HL-60/S4 treated with retinoic acid at 250 ng/mL for 4 days and 3 days (cell line): ENCODE measurements around the gene OPN1SW.

Source experiments
- in situ Hi-C: fragments of 300-500 bp; cut with MboI; formaldehyde crosslinking; loops from 2 replicates; pipeline ENCODE4 v1.7.0; 2022; ENCODE audit warnings: low sequenced_read_pairs

Gene OPN1SW

GRCh38 chr7:128763541-128763940 lies 12.1 kb downstream of the OPN1SW start:
- in situ Hi-C loops, result no loop called here

DNA sequence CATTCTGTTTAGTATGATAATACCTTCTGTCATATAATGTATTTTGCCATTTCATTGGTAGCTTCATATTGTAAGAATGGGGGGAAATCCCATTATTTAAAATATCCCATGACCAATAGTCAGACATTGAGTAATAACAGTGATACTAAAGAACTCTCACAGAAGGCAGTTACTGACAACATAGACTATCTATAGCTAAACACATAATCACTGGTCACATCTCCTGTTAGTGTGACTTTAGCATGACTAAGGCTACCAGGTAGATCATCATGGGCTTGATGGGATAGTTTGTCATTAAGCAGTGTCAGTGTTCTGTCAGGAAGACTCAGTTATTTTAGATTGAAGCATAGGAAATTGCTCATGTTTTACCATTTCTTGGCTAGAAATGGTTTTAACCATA lies 16.4 kb downstream of the OPN1SW start:
- in situ Hi-C loops, result no loop called here

DNA sequence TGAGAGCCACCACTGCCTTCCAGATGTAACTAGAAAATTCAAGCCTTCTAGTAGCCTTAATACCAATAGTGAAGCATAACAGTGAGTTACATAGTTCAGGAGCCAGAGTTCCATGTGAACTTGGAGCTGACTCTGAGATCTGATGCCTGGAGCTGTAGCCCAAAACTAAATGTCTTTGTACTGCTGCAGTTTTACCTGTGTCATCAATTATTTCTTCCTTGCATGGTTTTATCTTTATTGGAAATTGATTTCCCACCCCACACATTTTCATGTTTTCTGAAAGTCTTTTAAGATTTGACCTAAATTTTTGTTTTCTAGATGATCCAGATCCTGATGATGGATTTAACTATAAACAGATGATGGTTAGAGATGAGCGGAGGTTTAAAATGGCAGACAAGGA lies 17.0 kb downstream of the OPN1SW start:
- in situ Hi-C loops, result no loop called here

DNA sequence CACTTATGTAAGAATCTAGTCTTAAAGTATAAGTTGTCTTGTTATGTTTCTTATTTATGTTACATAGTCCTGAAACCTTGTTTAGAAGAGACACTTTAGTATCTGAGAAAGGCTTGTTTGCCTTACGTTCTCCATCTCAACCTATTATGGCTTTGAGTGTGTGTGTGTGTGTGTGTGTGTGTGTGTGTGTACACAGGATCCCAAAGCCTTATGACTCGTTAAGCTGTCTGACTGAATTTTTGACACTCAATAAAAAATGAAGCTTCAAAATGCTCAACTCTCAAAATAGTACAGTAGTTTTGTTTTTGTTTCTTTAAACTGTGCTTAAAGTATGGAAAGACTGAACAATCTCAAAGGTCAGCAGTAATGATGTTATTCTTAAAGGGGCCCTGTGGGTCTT lies 18.4 kb downstream of the OPN1SW start:
- in situ Hi-C loops, result no loop called here

DNA sequence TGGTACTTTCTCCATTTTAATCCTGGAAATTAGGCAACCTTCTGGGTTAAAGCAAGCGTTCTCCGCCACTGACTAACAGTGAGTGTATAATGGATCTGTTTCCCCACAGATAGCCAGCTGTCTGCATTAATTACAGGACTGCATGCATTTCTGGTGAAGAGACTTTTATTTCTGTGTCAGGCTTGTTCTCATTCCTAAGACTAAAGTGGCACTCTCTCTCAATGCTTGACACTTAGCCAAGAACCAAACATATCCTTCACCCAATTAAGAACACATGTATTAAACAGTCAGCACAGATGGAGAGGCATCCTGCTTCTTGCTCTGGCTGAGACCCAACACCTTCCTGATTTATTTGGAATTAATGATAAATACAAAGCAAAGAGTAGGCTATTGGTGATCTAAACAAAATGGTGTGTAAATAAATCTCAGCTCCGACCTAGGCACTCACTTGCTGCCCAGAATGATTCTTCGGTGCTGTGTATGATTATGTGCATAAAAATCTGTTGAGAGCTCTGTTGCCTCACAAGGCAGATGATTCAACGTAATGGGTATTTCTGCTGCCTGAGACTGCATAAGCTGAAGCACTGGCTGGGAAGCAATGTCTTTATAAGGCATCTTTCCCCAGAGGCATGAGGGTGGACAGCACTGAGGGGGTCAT lies 19.6 kb downstream of the OPN1SW start:
- in situ Hi-C loops, result no loop called here

- in situ Hi-C loops, result no loop called here
Observed at GRCh38 chr7:128755075-128755818, 20.3 kb downstream of the OPN1SW start.

DNA sequence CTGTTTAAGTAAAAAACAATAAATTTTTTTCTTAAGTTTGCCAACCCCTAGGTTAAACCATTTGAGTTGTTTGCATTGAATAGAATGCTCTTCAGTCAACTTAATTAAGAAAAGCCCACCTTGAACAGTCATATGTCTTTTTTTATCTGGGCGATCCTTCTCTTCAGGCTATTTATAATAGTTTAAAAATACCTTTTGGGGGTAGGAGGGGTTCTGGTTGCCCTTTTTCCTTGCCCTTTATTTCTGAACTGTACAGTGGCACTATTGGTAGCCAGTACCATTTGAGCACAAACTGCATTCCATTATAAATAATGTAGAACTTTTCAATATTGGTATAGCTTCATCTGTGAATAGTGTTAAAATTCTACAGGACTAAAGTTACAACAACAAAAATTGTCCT lies 23.3 kb downstream of the OPN1SW start:
- in situ Hi-C loops, result no loop called here

GRCh38 chr7:128747327-128748079 lies 28.1 kb downstream of the OPN1SW start:
- in situ Hi-C loops, result no loop called here

DNA sequence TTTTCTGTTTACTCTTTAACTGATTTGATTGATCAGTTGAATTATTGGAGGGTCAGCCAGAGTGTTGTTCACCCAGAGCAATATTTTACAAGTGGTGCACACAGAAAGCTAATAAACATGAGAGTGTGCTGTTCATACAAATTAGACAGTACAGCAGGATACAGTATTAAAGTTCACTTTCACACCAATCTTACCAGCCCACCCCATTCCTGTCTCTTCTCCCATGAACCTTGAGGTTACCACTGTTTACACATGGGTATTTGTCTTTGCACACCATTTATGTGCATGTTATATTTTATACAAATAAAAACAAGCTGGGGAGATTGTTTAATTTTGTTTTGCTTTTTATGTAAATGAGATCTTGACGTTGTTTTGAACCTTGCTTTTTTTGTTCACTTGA lies 29.9 kb downstream of the OPN1SW start:
- in situ Hi-C loops, result no loop called here

DNA sequence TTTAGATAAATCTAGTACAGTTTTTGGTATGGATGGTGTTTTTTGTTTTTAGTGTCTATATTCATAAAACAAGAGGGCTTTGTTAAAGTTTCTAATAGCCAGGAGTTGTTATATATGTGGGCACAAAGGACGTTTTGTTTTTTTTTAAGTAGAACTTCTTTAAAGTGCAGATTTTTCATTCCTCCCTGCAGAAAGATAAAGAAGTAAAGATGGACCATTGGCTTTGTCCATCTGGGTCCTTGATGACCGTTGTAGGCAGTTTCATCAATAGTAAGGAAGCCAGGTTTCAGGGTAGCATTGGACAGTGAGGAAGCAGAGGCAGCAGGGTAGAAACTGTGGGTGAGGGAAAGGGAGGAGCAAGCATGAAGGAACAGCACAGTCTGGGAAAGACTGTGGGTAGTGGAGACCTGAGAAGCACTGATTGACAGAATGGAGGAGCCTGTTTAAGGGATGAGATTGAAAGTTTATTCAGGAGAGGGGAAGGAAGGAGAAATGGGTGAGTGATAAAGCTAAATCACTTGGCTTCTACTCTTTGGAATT lies 31.2 kb downstream of the OPN1SW start:
- in situ Hi-C loops, result no loop called here

DNA sequence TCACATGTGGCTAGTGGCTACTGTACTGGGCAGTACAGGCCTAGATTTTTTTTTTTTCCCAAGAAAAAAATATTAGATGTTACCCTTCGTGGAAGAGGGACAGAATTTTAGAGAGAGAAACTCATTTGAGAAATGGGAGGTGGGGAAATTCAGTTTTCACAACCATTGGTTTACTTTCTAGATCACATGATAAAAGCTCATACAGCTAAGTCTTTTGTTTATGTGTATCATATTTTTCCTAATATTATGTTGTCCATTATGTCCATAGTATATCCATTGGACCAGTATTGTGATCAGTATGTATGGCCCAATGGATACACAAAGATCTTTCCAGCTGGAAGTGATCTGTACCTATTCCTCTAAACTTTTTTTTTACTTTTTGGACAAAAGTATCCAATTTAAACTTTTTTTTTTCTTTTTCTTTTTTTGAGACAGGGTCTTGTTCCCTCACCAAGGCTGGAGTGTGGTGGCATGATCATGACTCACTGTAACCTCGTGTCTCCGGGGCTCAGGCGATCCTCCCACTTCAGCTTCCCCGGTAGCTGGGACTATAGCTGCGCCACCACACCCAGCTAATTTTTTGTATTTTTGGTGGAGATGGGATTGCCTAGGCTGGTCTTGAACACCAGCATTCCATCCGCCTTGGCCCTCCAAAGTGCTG lies 32.4 kb downstream of the OPN1SW start:
- in situ Hi-C loops, result no loop called here

DNA sequence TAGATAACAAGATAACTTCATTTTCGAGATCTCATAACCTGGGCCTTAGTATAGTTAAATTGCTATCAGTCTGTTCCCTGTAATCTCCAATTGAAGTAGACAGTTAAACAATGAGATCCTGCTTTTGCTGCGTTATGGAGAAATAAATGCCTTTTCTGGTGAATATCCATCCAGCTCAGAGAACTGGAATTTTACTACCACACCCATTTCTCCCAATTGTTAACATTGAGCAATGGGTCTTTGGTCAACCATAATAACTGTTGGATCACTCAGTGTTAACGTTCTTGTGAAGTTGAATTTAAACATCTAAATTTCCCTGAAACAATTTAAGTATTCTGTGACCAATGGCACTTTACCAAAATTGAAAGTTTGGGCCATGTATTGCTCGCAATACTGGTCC lies 33.4 kb downstream of the OPN1SW start:
- in situ Hi-C loops, result no loop called here

DNA sequence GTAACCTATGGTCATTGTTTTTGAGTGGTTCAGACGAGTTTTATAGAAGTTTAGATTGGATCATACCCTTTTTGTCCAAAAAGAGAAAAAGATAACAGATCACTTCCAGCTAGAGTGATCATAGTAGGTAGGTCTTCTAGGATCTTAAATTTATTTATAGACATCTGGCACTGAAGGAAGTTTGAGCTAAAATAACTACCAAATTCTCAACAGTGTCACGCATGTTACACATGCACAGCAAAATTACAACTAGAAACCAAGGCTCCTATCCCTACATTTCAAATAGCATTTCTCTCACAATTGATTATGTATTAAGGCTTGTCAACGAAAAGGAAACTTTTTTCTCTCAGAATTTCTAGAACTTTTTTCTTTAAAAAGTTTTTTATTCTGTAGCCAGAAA lies 34.1 kb downstream of the OPN1SW start:
- in situ Hi-C loops, result no loop called here

GRCh38 chr7:128740996-128741395 lies 34.6 kb downstream of the OPN1SW start:
- in situ Hi-C loops, result no loop called here

DNA sequence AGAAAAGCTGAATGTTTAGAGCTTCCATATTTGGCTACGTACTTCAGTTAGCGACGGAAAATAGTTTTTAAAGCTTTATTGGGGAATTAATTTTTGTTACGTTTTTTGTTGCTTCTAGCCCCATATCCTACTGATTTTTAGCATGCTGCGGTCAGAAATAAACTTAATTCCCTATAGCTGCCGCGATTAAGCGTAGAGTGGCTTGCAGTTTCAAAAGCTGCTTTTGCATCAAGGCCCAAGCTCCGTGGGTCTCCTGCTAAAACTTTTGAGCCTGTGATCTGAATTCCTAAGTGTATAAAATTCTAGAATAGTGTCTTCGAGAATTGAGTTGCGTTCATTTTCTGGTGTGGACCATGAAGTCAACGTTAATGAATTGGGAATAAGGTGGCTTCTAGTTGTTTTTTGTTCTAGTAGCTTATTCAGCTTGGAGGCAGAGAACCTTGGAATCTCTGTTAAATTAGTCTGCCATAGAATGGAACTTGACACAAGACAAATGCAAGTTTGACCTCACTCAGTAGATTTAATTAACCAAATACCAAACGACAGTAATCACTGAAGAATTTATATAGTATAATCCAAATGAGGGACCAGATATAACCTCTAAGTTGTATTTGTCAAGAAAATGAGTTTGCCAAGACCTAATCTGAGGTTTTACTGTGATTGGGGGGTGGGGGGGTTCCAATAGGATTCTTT lies 35.5 kb downstream of the OPN1SW start:
- in situ Hi-C loops, result no loop called here

DNA sequence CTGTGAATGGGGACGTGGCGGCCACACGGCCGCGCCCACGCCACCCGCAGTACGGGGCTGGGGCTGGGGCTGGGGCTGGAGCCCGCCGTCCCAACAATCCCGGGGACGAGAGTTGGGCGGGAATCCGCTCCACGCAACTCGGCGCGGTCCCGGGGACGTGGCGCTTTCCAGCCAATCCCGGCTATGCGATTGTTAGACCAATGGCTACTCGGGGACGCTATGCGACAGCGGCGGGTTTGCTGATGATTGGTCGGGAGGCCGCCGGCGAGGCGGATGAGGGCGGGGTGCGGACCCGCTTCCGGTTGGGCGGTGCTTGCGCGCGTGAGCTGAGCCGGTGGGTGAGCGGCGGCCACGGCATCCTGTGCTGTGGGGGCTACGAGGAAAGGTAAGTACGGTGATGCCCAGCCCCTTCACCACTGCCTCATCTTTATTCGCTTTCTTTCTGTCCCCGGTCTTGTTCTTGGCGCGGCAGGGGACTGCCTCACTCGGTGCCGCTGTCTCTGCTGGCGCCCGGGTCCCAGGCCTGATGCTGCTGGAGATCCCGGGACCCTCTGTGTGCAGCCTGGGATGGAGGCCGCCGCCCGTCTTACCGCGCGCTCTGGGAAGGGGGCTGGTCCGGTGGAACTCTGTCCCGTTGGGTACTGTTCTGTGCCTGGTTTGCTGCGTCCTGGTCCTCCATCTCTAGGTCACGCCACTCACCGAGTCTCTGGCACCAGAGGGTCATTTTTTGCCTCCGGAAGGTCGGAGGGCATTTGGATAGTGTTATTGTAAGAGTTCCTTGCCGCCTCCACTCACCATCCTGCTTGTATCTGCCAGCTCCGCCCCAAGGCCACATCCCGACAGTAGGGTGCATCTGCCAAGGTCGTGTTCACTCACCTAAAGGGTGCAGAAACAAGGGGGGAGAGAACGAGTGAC lies 36.3 kb downstream of the OPN1SW start, which contains the start of gene CALU:
TSS of gene CALU (plus strand) at position 312 of the 915 bp plus-strand sequence. CDS start 9,225 bp downstream, outside the sequence.
- in situ Hi-C loops, result no loop called here

- in situ Hi-C loops, result no loop called here
Observed at GRCh38 chr7:128738570-128739047, 37.0 kb downstream of the OPN1SW start.

- in situ Hi-C loops, result no loop called here
Observed at GRCh38 chr7:128737867-128738385, 37.7 kb downstream of the OPN1SW start.

GRCh38 chr7:128737441-128737840 lies 38.2 kb downstream of the OPN1SW start:
- in situ Hi-C loops, result no loop called here
